GM08714 (cell line): Measurements from ENCODE around the gene SMG9.

Experiments used
- H3K4me3 ChIP-seq: fragments of 200-500 bp; sonication (Bioruptor generic); 2 replicates; pipeline ENCODE4 v1.5.1; 2014; ENCODE audit warnings: mild to moderate bottlenecking, low read length, inconsistent platforms
- ZNF274 ChIP-seq: IDR thresholded peaks from 2 replicates; pipeline ENCODE4 v1.6.1; 2012; ENCODE audit warnings: mild to moderate bottlenecking, low read depth, low read length

SMG9 gene

DNA sequence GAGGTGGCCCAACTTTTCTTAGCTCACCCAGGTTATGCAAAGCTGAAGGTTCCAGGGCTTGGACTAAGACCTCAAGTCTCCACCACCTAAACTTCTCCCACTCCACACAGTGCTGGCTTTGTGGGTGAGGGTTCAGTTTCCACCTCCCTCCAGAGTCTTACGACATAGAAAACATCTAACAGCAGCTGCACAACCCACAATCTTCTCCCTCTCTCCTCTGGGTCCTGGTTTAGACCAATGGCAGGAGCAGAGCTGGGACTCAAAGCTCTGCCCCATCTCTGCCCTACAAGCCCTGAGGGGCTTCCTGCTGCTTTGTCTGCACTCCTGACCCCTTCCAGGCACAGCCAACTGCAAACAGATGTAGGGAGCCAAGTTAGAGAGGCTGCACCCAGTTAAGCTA lies 22.9 kb downstream of the SMG9 start:
- no peak overlapping the region for H3K4me3 ChIP-seq
- no peak for TF ChIP-seq ZNF274

DNA sequence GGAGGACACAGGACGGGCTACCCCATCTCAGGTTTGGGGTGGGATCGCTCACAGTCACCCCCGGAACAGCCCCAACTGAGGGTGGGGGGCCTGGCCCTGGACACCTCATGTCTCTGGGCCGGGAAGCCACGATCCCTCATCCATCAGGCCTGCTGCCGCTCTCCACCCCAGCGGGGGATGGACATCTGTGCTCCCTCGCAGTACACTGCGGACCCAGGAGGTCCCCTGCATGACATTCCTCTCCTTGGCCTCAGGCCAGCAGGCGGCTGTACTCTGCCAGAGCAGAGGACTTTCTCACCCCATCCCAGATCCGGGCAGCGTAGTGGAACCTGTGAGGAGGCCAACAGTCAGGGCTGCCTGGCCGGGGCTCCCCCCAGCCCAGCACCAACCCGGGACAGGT lies 23.4 kb downstream of the SMG9 start:
- TF ChIP-seq ZNF274: no peak
- no peak overlapping the region for H3K4me3 ChIP-seq

DNA sequence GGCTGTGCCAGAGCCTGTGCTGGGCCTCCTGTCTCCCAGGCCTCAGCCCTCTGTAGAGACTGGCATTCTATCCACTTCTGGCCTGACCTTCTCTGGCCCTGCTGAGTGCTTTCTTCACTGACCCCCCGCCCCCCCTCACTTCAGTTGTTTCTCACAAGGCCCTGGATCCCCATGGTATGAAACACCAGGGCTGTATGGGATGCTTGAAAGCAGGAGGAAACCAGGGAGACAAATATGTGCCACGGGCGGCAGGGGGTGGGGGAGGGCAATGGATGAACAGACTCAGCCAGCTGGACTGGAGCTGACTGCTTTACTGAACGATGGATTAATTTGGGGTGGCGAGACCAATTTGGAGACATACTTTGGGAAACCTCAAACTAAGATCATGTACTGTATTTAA lies 24.8 kb downstream of the SMG9 start:
- no peak overlapping the region for H3K4me3 ChIP-seq
- TF ChIP-seq ZNF274: no peak

DNA sequence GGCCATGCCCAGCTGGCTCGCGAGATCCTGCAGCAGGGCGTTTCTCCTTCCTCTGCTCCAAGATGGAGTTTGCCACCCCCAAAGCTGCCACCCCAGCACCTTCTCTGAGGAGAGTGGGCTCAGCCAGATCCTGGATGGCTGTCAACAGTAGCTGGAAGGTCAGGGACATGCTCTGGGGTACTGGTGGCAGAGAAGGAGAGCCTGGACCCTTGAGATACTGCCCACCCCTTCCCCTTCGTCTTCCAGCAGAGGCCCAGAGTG lies 27.2 kb downstream of the SMG9 start:
- no peak overlapping the region for H3K4me3 ChIP-seq
- TF ChIP-seq ZNF274: no peak

DNA sequence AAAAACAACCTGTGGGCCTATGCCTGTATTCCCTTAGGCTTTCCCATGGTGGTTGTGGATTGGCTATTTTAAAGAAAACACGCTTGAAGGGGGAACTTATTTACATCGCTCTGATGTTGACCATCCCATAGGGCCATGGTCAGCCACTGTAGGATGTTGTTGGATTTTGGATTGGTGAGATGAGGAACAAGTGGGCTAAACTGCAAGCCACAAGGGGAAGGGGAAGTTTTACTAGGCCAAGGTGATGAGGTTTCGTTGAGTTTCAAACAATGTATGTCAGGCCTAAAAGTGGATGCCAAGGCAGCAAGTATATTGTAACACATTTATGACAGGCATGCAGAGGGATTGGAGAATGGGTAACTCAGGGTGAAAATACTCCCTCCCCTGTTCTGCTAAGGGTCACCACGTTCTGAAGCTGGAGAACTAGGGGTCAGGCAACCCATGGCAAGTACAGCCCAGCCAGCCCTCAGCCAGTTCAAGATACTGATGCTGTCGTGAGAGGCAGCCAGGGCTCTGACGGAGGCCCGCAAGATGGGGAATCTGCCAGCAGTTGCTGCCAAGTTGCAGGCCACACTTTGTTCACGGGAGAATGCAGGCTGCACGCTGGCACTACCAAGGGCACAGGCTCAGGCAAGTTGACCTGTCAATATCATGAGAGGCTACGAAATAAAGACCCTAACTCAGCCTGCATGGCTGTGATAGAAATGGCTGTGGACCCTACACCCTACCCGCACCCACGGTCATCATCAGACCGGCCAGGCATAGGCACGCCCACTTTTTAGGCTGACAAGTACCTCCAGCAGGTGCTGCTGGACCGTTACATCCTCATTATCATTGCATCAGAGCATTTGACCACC lies 27.8 kb downstream of the SMG9 start:
- no peak overlapping the region for H3K4me3 ChIP-seq
- no peak for TF ChIP-seq ZNF274

DNA sequence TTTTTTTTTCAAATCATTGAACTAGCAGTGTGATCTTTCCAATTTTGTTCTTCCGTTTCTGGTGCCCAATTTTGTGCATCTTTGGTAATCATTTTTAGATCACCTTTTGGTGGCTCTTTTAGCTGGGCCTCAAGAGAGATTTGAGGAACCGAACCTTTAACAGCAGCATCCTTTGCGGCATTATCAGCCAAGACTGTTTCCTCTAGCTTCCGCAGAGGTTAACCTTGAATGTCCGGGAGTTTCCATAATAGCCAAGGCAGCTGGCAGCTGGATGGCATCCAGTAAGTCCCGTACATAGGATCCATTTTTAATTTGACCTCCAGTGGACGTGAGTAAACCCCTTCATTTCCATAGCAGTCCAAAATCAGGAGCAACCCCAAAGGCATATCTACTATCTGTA lies 29.3 kb downstream of the SMG9 start:
- no peak overlapping the region for H3K4me3 ChIP-seq
- TF ChIP-seq ZNF274: no peak

DNA sequence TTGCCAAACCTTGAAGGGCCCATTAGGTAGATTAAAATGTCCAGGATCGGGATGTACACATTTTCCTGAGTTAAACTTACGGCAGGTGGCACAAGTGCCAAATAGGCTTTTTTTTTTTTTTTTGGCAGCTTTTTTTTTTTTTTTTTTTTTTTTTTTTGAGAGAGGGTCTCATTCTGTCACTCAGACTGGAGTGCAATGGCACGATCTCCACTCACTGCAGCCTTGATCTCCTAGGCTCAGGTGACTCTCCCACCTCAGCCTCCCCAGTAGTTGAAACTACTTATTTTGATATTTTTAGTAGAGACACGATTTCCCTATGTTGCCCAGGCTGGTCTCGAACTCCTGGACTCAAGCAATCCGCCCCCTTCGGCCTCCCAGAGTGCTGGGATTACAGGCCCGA lies 29.9 kb downstream of the SMG9 start:
- TF ChIP-seq ZNF274: no peak
- H3K4me3 ChIP-seq: no peak overlapping the region; the same call in 1 of the 2 replicates

DNA sequence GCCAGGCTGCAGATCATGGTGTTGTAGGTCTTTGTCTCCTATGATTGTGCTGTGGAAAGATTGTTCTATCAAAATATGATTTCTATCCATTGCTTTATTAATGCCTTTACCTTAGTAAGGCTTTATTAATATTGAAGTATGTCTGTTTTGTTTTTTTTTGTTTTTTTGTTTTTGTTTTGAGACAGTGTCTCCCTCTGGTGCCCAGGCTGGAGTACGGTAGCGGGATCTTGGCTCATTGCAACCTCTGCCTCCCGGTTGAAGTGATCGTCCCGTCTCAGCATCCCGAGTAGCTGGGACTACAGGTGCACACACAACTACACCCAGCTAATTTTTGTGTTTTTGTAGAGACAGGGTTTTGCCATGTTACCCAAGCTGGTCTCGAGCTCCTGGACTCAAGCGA lies 31.2 kb downstream of the SMG9 start:
- no peak for TF ChIP-seq ZNF274
- no peak overlapping the region for H3K4me3 ChIP-seq

DNA sequence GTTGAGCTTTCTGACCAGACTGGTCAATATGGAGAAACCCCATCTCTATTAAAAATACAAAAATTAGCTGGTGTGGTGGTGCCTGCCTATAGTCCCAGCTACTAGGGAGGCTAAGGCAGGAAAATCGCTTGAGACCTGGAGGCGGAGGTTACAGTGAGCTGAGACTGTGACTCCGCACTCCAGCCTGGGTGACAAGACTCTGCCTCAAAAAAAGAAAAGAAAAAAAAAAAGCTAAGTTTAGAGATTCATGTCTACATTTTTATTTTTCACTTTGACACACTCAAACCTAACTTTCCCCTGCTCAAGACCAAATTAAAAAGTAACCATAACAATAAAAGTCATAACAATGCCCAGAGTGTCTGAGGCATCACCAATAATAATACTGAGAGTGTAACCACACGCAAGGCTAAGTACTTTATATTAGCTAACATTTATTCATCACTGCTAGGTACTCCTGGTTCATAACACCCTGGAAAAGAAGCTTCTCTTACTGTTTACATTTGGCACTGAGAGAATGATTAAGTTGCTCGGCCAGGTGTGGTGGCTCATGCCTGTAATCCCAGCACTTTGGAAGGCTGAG lies 33.2 kb downstream of the SMG9 start:
- no peak for TF ChIP-seq ZNF274
- no peak overlapping the region for H3K4me3 ChIP-seq

DNA sequence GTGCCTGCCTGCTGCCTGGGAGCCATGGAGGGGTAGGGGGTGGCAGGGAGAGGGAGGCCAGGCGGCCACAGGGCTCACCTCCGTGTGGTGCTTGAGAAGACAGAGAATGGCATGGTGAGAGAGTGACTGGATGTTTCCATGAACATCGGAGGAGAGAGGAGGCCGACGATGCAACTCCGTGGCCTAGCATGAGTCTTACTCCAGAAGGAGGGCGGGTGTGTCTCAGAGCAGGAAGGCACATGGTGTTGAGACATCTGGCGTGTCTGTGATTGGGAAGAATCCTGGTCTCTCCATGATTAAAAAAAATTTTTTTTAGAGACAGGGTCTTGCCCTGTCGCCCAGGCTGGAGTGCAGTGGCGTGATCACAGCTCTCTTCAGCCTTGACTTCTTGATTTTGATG lies 33.8 kb downstream of the SMG9 start:
- TF ChIP-seq ZNF274: no peak
- no peak overlapping the region for H3K4me3 ChIP-seq

DNA sequence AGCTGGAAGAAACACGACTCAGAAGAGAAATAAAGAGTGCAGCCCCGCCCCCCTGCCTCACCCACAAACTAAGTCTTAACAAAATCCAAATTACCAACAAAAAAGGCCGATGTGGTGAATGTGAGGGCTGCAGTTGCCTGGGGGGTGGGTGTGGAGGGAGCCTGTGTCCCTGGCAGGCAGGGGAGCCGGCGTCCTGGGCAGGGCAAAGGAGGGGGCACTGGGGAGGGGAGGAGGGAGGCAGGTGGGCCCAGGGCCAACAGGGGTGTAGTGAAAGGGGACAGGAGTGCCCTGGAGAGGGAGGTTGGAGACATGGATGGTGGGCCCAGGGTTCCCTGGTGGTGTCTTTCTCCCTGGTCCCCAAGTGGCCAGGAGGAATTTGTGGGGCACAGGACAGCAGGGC lies 34.8 kb downstream of the SMG9 start:
- no peak overlapping the region for H3K4me3 ChIP-seq
- no peak for TF ChIP-seq ZNF274

DNA sequence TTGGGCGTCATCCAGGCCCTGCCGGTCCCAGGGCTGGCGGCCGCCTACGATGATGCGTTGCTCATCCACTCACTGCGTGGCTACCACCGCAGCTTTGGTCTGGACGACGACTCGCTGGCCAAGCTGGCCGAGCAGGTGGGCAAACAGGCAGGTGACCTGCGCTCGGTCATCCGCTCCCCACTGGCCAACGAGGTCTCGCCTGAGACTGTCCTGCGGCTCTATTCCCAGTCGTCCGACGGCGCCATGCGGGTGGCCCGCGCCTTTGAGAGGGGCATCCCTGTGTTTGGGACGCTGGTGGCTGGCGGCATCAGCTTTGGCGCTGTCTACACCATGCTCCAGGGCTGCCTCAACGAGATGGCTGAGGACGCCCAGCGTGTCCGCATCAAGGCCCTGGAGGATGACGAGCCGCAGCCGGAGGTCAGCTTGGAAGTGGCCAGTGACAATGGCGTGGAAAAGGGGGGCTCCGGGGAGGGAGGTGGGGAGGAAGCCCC lies 35.3 kb downstream of the SMG9 start:
- no peak for TF ChIP-seq ZNF274
- H3K4me3 ChIP-seq: no peak overlapping the region

DNA sequence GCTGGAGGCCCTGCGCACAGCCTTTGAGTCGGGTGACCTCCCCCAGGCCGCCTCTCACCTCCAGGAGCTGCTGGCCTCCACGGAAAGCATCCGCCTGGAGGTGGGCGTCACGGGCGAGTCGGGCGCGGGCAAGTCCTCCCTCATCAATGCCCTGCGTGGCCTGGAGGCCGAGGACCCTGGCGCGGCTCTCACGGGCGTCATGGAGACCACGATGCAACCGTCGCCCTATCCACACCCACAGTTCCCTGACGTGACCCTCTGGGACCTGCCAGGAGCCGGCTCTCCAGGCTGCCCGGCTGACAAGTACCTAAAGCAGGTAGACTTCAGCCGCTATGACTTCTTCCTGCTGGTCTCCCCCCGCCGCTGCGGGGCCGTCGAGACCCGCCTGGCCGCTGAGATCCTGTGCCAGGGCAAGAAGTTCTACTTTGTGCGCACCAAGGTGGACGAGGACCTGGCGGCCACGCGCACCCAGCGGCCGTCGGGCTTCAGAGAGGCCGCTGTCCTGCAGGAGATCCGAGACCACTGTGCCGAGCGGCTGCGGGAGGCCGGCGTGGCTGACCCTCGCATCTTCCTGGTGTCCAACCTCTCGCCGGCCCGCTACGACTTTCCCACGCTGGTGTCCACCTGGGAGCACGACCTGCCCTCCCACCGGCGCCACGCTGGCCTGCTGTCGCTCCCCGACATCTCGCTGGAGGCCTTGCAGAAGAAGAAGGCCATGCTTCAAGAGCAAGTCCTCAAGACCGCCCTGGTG lies 36.0 kb downstream of the SMG9 start:
- TF ChIP-seq ZNF274: no peak
- no peak overlapping the region for H3K4me3 ChIP-seq

DNA sequence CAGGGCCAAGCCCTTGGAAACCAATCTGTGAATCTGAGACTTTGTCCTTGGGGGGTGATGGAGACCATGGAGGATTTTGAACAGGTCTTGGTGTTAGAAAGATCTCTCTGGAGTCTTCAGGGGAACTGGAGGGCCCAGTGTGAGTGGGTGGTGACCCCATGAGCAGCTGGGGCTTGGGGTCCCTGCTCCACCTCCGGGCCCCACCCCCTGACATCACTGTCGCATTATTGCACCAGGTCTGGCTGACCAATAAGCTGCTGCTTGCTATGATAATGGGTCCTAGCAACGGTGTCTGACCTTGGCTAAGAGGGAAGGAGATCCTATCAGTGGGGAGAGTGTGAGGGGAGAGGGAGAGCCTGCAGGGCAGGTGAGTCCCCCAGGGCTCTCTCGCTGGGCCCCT lies 39.0 kb downstream of the SMG9 start, which contains the start of gene IRGC:
IRGC (plus strand) TSS at position 301 of the 400 bp plus-strand sequence. CDS start 2,483 bp downstream, outside the sequence.
- no peak within 1 kb of the TSS for H3K4me3 ChIP-seq
- TF ChIP-seq ZNF274: no peak

DNA sequence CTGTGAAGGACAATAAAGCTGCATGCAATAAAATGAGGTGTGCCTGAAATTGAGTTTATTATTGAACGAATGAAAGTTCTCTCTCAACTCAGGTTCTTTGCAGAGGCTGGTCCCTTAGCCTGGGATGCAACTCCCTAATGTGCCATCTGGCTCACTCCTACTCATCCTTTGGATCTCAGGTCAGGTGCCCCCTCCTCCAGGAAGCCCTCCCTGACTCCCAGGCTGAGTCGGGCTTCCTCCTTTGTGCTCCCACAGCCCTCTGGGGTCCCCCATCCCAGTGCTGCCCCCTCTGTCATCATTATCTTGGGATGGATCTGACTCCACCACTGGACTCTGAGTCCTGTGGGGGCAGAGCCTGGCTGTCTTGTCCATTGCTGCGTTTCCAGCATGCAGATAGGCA lies 41.6 kb downstream of the SMG9 start:
- no peak for TF ChIP-seq ZNF274
- no peak overlapping the region for H3K4me3 ChIP-seq

DNA sequence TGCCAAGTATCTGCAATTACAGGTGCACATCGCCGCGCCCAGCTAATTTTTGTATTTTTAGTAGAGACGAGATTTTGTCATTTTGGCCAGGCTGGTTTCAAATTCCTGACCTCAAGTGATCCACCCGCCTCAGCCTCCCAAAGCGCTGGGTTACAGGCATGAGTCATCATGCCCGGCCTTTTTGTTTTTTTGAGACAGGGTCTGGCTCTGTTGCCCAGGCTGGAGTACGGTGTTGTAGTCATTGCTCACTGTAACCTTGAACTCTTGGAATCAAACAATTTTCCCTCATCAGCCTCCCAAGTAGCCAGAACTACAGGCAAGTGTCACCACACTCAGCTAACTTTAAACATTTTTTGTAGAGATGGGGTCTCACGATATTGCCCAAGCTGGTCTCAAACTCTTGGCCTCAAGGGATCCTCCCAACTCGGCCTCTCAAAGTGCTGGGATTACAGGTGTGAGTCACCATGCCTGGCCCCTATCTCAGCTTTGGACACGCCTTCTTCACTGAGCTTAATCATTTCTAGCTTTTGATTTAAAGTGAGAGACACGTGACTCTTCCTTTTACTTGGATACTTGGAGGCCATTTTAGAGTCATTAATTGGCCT lies 42.9 kb downstream of the SMG9 start:
- no peak for TF ChIP-seq ZNF274
- H3K4me3 ChIP-seq: no peak overlapping the region
